PC-3 (cell line): ENCODE data around the gene LIPG.

ENCODE experiments used
- CTCF ChIP-seq: fragments of 300-600 bp; sonication (generic); conservative IDR thresholded peaks from 2 replicates; pipeline ENCODE4 v1.5.1; 2017; ENCODE audit warnings: antibody characterized with exemption, low read depth, mild to moderate bottlenecking, low read length
- EZH2 ChIP-seq: fragments of 300-600 bp; sonication (generic); IDR thresholded peaks from one replicate; pipeline ENCODE4 v1.6.1; 2017; ENCODE audit warnings: antibody characterized with exemption, mild to moderate bottlenecking, low read length; ENCODE audit not compliant: unreplicated experiment
- EZH2phosphoT487 ChIP-seq: fragments of 300-600 bp; sonication (generic); IDR thresholded peaks from 2 replicates; pipeline ENCODE4 v1.6.1; 2018; ENCODE audit warnings: mild to moderate bottlenecking, antibody characterized with exemption, low read length, borderline replicate concordance

- TF ChIP-seq CTCF (no peak), EZH2 (no peak), EZH2phosphoT487 (no peak)
These were observed 39.4 kb downstream of the LIPG start for GRCh38 chr18:49601211-49601610.
